Osteoblast (primary cell): Measurements from ENCODE around the gene PHOSPHO1. TPM values are rescaled to one million over a fixed set of nuclear protein-coding genes. Genes with fewer than 3 reads are reported as not detected.

ENCODE experiments used
- total RNA-seq: library from RNA; depleted of rRNA; stranded (reverse); fragments of >200 nt; gene quantifications from 2 replicates; pipeline ENCODE4 v1.2.3, GENCODE V29; 2012

The PHOSPHO1 gene
- total RNA-seq, 1 donor, result 0.36 TPM

Other genes with a start within 250 kb of the PHOSPHO1 start
- gene IGF2BP1, start 233.4 kb downstream of the PHOSPHO1 start, total RNA-seq, result 0.59 and 1.4 TPM in 2 replicates
- under 0.01 TPM in 1 of 2 replicates, not detected in the other for gene B4GALNT2, start 98.0 kb downstream of the PHOSPHO1 start, total RNA-seq
- not detected in 2 replicates for gene GNGT2, start 20.2 kb downstream of the PHOSPHO1 start, total RNA-seq
- under 0.01 and 0.36 TPM in 2 replicates for gene ABI3, start 20.1 kb downstream of the PHOSPHO1 start, total RNA-seq
- gene ZNF652, start 131.5 kb upstream of the PHOSPHO1 start, total RNA-seq, result 28.2 and 31.5 TPM in 2 replicates
- gene PHB1, start 184.1 kb upstream of the PHOSPHO1 start, total RNA-seq, result 71.7 and 71.9 TPM in 2 replicates